Left hindlimb (tissue), 1 donor: ENCODE measurements around the gene STK36.

Source experiments
- DNase-seq: peaks from one replicate; pipeline ENCODE4 v3.0.0-alpha.2; 2018

Gene STK36

GRCh38 chr2:218664653-218665052 is 7.2 kb upstream of the STK36 start:
- no peak for DNase-seq

GRCh38 chr2:218671097-218671653 is 711 bp upstream of the STK36 start:
- DNase-seq = no peak

- DNase-seq = no peak
Observed at GRCh38 chr2:218679119-218679518, 7.2 kb downstream of the STK36 start.

GRCh38 chr2:218680061-218680460 is 8.2 kb downstream of the STK36 start:
- DNase-seq = no peak

GRCh38 chr2:218687400-218688060 is 15.6 kb downstream of the STK36 start:
- DNase-seq = peak; percentile 65

- DNase-seq = no peak
Observed at GRCh38 chr2:218691234-218691633, 19.3 kb downstream of the STK36 start.

- no peak for DNase-seq
Observed at GRCh38 chr2:218694405-218695145, 22.7 kb downstream of the STK36 start.

GRCh38 chr2:218698885-218699284 is 27.0 kb downstream of the STK36 start:
- no peak for DNase-seq

- DNase-seq = no peak
Observed at GRCh38 chr2:218701806-218702205, 29.9 kb downstream of the STK36 start.

GRCh38 chr2:218703341-218703740 is 31.5 kb downstream of the STK36 start:
- no peak for DNase-seq

GRCh38 chr2:218708086-218708485 is 36.2 kb downstream of the STK36 start:
- DNase-seq = no peak

- DNase-seq = no peak
Observed at GRCh38 chr2:218709908-218710307, 38.0 kb downstream of the STK36 start.

GRCh38 chr2:218710334-218710686 is 38.4 kb downstream of the STK36 start:
- DNase-seq = no peak

GRCh38 chr2:218710687-218711549 is 39.0 kb downstream of the STK36 start, which contains the start of gene TTLL4:
TTLL4 (plus strand) TSS chr2:218710835; CDS start chr2:218737677, 26,842 bp downstream.
- peak; percentile 99 for DNase-seq

GRCh38 chr2:218711550-218711929 is 39.7 kb downstream of the STK36 start:
- DNase-seq = no peak

- no peak for DNase-seq
Observed at GRCh38 chr2:218713922-218714321, 42.0 kb downstream of the STK36 start.

GRCh38 chr2:218716070-218716469 is 44.2 kb downstream of the STK36 start:
- DNase-seq = no peak

GRCh38 chr2:218717262-218717661 is 45.4 kb downstream of the STK36 start:
- no peak for DNase-seq

GRCh38 chr2:218718058-218718457 is 46.2 kb downstream of the STK36 start:
- DNase-seq = no peak

- DNase-seq = no peak
Observed at GRCh38 chr2:218719457-218719856, 47.6 kb downstream of the STK36 start.

- DNase-seq = no peak
Observed at GRCh38 chr2:218720048-218721041, 48.5 kb downstream of the STK36 start.

GRCh38 chr2:218721488-218721887 is 49.6 kb downstream of the STK36 start:
- DNase-seq = no peak
